NCI-H1417 treated with DMSO at 0.1 percent for 48 hours (cell line): ENCODE data around the gene SLC35F1.

ENCODE experiments used
- DNase-seq: peaks from one replicate; lab custom pipeline; 2025; lab: John Stamatoyannopoulos, UW

SLC35F1 gene

GRCh38 chr6:118122801-118123200 is 215.7 kb downstream of the SLC35F1 start:
- no peak for DNase-seq

DNA sequence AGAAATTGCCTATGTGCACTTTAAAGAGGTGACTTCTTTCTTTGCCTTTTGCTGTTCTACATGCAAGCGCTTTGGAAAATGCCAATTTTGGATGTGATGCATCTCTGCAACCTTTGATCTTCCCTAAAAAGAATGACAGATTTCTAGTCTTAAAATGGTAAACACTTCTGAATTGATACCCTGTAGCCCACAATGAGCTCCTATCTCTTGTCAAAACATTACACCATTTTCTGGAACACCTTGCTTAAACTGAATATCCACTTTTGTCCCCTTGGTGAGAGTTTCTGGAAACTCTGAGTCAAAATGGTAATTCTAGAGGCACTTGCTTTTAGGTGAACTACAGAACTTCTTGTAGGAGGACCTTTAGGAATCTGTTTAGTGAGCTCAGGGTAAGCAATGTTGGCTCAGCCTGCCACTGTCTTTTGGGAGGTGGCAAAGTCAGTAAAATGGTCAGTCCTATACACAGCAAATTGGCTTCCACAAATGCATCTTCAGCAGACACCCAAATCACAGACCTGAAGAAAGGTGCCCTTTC is 216.5 kb downstream of the SLC35F1 start:
- no peak for DNase-seq

DNA sequence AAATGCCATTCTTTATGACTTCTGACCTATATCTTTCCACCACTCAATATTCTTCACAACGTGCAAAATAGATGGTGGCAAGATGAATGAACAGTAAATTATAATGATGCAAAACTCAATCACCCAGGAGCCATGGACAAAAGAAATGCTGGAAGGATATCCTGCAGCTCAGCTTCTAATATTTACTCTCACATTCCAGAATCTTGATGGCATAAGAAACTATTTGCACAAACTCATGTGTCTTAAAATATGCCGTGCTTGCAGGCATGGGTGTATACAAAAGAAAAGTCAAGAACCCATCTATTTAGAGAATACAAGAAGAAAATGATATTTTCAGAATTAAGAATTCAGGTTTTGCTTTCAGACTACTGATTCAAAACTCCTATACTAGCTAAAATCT is 217.8 kb downstream of the SLC35F1 start:
- DNase-seq = no peak

GRCh38 chr6:118128755-118129154 is 221.7 kb downstream of the SLC35F1 start:
- no peak for DNase-seq

DNA sequence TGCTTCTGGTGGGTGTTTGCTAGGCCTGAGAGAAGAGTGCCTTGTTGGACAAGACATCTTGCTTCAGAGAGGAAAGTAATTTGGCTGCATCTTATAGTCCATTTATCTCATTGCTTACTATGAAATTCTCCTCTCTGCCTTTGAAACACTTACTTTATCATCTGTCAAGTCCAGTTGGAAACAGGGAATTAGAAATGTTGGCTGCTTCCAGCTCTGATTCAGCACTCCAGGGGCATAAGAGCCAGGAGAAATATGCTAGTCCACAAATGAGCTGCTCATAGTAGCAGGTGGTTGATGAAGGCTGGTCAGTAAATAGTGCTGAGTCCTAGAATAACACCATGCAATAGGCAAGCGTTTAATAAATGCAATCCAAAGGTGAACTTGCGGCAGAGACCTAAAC is 227.1 kb downstream of the SLC35F1 start:
- no peak for DNase-seq

- no peak for DNase-seq
Observed at GRCh38 chr6:118134736-118135135, 227.7 kb downstream of the SLC35F1 start.

DNA sequence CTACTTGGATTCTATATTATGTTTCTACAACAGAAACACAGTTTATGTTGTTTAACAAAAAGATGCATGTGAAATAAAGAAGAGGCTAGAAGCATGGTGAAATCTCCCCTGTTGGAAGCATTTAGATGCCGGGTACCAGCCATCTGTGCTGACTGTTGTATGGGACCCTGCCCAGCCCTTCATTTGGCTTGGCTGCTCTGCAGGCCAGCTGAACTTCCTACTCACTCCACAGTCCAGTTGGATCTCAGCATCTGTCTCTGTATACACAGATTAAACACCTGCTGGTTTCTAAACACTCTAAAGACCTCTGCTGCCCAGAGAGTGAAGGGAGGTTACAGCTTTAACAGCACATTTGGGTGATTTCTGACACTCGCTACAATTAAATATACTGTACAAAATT is 228.3 kb downstream of the SLC35F1 start:
- DNase-seq = no peak

DNA sequence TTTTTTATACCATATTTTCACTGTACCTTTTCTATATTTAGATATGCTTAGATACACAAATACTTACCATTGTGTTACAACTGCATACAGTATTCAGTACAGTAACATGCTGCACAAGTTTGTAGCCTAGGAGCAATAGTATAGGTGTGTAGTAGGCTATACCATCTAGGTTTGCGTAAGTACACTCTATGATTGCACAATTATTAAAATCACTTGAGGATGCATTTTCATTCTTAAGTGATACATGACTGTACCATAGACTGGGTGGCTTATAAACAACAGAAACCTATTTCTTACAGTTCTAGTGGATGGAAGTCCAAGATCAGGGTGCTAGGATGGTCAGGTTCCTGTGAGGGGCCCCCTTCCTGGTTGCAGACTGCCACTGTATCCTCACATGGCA is 234.1 kb downstream of the SLC35F1 start:
- DNase-seq = no peak

DNA sequence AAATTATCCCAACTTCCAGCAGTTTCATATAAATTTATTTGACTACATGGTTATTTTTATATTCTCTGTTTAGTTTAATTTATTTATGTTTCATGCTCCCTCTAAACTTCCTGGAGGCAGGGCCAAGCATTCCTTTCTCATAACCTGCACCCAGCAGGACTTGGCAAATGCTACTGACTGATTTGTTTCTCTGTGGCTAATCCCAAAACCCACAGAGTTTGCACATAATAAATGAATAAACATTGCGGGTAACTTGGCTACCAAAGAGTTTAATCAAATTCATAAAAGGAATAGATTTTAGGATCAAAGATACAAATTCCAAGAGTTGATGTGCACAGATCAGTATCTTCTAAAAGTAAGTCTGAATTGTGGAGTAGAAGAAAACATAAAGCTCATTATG is 239.5 kb downstream of the SLC35F1 start:
- DNase-seq = no peak

DNA sequence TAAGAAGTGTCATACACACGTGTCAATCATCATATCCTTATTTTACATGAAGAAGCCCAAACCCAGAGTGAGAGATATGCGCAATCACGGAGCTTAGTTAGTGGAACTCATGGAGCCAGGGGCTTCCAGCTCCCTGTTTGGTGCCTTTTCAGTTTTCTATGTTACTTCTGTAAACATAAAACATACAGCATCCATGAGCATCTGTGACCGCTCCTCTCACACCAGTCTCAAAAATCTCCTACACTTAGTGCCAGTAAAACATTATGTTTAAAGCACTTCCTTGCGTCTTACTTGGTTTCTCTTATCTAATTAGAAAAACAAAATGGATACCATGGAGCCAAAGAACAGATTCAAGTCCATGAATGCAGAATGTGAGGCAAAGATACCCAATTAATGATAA is 240.4 kb downstream of the SLC35F1 start:
- DNase-seq = no peak

- no peak for DNase-seq
Observed at GRCh38 chr6:118148561-118148960, 241.5 kb downstream of the SLC35F1 start.

DNA sequence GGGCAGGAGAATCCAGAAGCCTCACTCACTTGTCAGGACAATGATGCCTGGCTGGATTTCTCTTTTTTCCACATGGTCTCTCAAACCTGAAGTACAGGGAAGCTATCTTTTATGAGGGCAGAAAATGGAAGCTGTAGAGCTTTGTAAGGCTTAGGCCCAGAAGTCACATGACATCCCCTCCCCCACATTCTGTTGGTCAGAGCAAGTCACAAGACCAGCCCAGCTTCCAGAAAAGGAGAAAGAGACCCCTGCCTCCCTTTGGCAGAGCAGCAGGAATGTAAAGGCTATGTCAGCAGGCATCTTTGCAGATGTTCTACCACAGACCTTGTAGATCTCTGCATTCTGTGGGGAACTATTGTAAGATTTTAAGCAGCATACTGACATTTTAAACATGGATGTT is 245.5 kb downstream of the SLC35F1 start:
- DNase-seq = no peak

DNA sequence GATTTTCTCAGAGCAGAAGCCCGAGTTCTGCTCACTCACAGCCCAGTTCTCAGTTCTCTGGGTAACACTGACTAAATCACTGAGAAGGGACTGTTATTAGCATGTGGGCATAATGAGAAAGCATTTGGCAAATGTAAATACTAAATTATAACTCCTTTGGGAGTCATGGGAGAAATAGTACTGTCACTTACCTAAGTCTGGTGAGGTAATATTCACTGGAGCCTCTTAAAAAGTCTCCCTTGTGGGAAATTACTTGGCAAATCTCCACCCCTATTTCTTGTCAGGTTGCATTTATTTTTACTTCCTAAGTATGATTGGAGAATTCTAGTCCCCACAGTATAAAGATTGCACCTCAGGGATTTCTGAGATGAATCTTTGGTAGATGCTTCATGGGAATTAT is 254.3 kb downstream of the SLC35F1 start:
- no peak for DNase-seq

GRCh38 chr6:118163542-118163941 is 256.5 kb downstream of the SLC35F1 start:
- DNase-seq = no peak

- DNase-seq = no peak
Observed at GRCh38 chr6:118165500-118165899, 258.4 kb downstream of the SLC35F1 start.

GRCh38 chr6:118168421-118168820 is 261.4 kb downstream of the SLC35F1 start:
- no peak for DNase-seq

GRCh38 chr6:118171852-118172251 is 264.8 kb downstream of the SLC35F1 start:
- no peak for DNase-seq

DNA sequence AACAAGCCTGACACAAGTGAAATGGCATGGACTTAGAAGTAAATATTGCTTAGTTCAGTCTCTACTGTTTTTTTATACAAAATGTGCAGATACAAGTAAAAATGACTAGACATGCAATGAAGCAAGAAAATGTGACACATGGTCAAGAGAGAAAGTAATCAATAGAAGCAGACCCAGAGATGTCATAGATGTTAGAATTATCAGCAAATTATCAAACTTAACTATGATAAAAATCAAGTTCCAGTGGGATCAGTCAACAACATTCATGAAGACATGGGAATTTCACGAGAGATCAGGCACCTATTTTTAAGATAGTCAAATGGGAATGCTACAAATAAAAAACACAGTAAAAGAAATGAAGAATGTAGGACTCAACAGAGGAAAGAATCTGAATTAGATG is 267.0 kb downstream of the SLC35F1 start:
- no peak for DNase-seq

DNA sequence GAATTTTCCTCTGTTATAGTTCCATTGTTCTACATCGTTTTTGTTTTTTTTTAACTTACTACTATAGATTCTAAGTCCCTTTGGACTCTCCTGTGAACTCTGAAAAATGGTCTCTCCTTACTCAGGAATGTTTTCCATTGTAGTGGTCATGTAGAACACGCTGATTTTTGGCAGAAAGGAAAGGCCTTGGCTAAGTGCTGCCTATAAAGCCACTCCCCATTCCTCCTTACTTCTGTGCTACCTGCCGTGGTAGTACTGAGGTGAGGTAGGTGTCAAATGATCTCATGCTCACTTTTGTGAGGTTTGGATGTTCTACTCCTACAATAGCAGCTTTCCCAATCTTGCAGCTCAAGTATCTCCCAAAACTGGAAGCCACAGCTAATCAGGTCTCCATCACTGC is 270.7 kb downstream of the SLC35F1 start:
- no peak for DNase-seq

DNA sequence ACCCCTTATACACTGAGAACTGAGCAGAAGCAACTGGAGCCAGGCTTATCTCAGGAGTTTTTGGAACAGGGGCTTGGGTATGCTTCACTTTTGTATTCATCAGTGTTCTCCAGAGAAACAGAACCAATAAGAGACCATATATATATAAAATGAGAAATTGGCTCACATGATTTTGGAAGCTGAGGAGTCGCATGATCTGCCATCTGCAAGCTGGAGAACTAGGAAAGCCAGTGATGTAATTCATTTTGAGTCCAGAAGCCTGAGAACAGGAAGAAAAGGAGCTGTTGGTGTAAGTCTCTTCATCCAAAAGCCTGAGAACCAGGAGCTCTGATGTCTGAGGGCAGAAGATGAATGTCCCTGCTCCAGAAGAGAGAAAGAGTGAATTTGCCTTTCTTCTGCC is 272.0 kb downstream of the SLC35F1 start:
- DNase-seq = no peak

DNA sequence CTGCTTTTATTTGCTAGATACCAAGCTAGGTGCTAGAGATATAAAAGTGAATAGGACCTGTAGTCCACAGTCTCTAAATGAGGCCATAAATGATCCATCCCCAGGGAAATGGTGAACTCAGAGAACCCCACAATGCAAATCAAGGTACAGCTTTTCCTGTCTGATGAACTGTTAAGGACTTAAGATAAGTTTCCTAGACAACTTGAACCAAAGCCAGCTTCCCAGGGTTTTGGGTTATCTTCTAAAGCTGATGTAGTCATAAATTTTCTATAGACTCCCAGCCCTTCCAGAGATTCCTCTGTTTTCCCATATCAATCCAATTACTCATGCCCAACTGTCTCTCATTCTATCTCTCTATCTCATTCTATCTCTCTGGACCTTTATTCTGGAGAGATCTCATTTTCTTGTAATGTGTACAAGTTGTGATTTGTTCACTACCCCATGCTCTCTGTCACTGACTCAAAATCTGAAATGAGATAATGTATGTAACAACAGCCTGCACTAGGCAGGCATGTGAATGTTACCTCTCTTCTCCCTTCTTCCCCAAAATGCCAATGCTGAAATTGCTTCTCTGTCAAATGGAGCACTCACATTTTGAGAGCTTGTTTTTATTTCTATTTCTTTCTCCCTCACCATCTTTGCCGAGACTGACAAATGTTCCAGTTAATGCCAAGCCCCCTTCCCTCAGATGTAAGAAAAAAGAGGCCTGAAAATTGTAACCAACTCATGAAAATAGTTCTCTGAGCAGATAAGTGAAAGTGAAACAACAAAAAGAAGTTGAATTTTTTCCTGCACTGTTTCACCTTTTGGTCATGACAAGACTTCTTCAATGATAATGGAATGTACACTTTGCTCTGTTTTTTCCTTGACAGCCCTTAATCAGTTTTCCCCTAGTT is 279.9 kb downstream of the SLC35F1 start:
- no peak for DNase-seq

GRCh38 chr6:118187568-118188164 is 280.6 kb downstream of the SLC35F1 start:
- no peak for DNase-seq

GRCh38 chr6:118188561-118188960 is 281.5 kb downstream of the SLC35F1 start:
- DNase-seq = no peak
